Cardiac muscle cell (in vitro differentiated cells and primary cell): ENCODE results near the gene STRADB. TPM values are rescaled to one million over a fixed set of nuclear protein-coding genes. Genes with fewer than 3 reads are reported as not detected.

Source experiments
- DNase-seq, 2 donors: peaks; one replicate each; pipeline versions ENCODE4 v3.0.0 to v3.0.0-alpha.2; 2010 to 2017; ENCODE audit warnings: low read depth in 1 of 2, low spot score in 1 of 2
- H3K27ac ChIP-seq: fragments of 200-600 bp; sonication (generic); 2 replicates; pipeline ENCODE4 v1.5.1; 2016
- H3K27me3 ChIP-seq: fragments of 200-600 bp; sonication (generic); 2 replicates; pipeline ENCODE4 v1.6.0; 2016; ENCODE audit warnings: control low read depth
- H3K36me3 ChIP-seq: fragments of 200-600 bp; sonication (generic); 2 replicates; pipeline ENCODE4 v1.5.1; 2016; ENCODE audit warnings: control low read depth
- H3K4me1 ChIP-seq: fragments of 200-600 bp; sonication (generic); 2 replicates; pipeline ENCODE4 v1.8.1; 2017; ENCODE audit warnings: low read depth, mild to moderate bottlenecking, mixed run types
- H3K4me3 ChIP-seq: fragments of 200-600 bp; sonication (generic); 2 replicates; pipeline ENCODE4 v1.5.1; 2016; ENCODE audit warnings: mild to moderate bottlenecking
- H3K9me3 ChIP-seq: fragments of 200-600 bp; sonication (generic); 2 replicates; pipeline ENCODE4 v1.5.1; 2017; ENCODE audit warnings: low read depth, mild to moderate bottlenecking, control low read depth
- CTCF ChIP-seq: IDR thresholded peaks from 2 replicates; pipeline ENCODE4 v1.5.1; 2012; ENCODE audit warnings: low read depth, mild to moderate bottlenecking, low read length
- polyA plus RNA-seq: library from polyadenylated mRNA; unstranded; fragments of >200 nt; fragmentation: Nextera tagmentation; extraction: Ambion mirVana; gene quantifications from 2 replicates; pipeline ENCODE4 v1.2.1, GENCODE V29; 2016
- total RNA-seq: library from RNA; depleted of rRNA; stranded (reverse); fragments of >200 nt; gene quantifications from 2 replicates; pipeline ENCODE4 v1.2.3, GENCODE V29; 2016

STRADB gene
- total and polyA plus RNA-seq, 2 experiments from 2014 or later: 35.5 to 106 TPM

GRCh38 chr2:201460532-201460931 lies 9.0 kb downstream of the STRADB start:
- TF ChIP-seq CTCF: no peak
- Histone ChIP-seq H3K36me3 (peaks cover 18% of the 10 kb centered on the region), H3K9me3 (no peaks in the 10 kb centered on the region), H3K4me1 (no peaks in the 10 kb centered on the region), H3K27me3 (no peaks in the 10 kb centered on the region), H3K4me3 (no peak overlapping the region), H3K27ac (no peak overlapping the region)
- DNase-seq: no peak

GRCh38 chr2:201464547-201464946 lies 13.0 kb downstream of the STRADB start:
- Histone ChIP-seq H3K36me3 (peaks cover 20% of the 10 kb centered on the region), H3K4me1 (no peaks in the 10 kb centered on the region)
- TF ChIP-seq CTCF: no peak

GRCh38 chr2:201465524-201465971 lies 14.0 kb downstream of the STRADB start:
- no peak overlapping the region for H3K27ac ChIP-seq
- H3K9me3 ChIP-seq: no peaks in the 10 kb centered on the region
- peak in 1 of 2 donors; percentile 10 for DNase-seq

More at GRCh38 chr2:201464547-201464946, 13.0 kb downstream of the STRADB start:
- DNase-seq: no peak
- Histone ChIP-seq H3K27me3 (no peaks in the 10 kb centered on the region), H3K4me3 (no peak overlapping the region), H3K9me3 (no peaks in the 10 kb centered on the region), H3K27ac (no peak overlapping the region)

GRCh38 chr2:201466050-201466675 lies 14.6 kb downstream of the STRADB start:
- Histone ChIP-seq H3K27ac (no peak overlapping the region), H3K27me3 (no peaks in the 10 kb centered on the region), H3K4me1 (no peaks in the 10 kb centered on the region), H3K36me3 (peaks cover 18% of the 10 kb centered on the region), H3K9me3 (no peaks in the 10 kb centered on the region), H3K4me3 (no peak overlapping the region)
- TF ChIP-seq CTCF: no peak
- peak in 1 of 2 donors; percentile 70 for DNase-seq

More at GRCh38 chr2:201465524-201465971, 14.0 kb downstream of the STRADB start:
- Histone ChIP-seq H3K36me3 (peaks cover 19% of the 10 kb centered on the region), H3K27me3 (no peaks in the 10 kb centered on the region), H3K4me1 (no peaks in the 10 kb centered on the region), H3K4me3 (no peak overlapping the region)
- no peak for TF ChIP-seq CTCF

- DNase-seq: no peak
- Histone ChIP-seq H3K36me3 (peaks cover 19% of the 10 kb centered on the region), H3K4me1 (no peaks in the 10 kb centered on the region), H3K9me3 (no peaks in the 10 kb centered on the region), H3K27ac (no peak overlapping the region), H3K27me3 (no peaks in the 10 kb centered on the region), H3K4me3 (no peak overlapping the region)
- TF ChIP-seq CTCF: no peak
Observed at GRCh38 chr2:201467666-201468065, 16.1 kb downstream of the STRADB start.
